ENCODE data around the gene PRPF31.

DNA sequence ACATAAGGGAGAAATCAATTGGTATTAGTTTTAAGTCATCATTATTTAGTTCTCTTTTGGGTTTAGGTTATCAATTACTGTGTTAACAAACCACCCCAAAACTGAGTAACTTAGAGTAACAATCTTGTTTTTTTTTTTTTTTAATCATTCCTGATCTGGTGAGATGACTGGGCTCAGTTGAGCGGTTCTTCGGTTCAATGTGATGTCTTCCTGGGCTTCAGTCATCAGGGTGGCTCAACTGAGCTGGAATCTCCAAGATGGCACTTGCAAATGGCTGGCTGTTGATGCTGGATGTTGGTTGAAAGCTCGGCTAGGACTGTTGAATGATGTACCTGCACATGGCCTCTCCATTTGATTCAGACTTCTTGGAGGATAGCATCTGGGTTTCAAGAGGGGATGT, 31.1 kb upstream of the PRPF31 start:
- no peak for TF ChIP-seq POLR2AphosphoS5 (IDR thresholded peaks at IDR 0.05; ENCODE audit: low read depth, low read length)
- TF ChIP-seq TAF1 (IDR thresholded peaks at IDR 0.05; ENCODE audit: borderline replicate concordance, insufficient read depth, low read length): no peak
- no peak for TF ChIP-seq SIN3A (IDR thresholded peaks at IDR 0.05; ENCODE audit: borderline replicate concordance, insufficient read depth, low read length)
- TF ChIP-seq, protein P1, sequence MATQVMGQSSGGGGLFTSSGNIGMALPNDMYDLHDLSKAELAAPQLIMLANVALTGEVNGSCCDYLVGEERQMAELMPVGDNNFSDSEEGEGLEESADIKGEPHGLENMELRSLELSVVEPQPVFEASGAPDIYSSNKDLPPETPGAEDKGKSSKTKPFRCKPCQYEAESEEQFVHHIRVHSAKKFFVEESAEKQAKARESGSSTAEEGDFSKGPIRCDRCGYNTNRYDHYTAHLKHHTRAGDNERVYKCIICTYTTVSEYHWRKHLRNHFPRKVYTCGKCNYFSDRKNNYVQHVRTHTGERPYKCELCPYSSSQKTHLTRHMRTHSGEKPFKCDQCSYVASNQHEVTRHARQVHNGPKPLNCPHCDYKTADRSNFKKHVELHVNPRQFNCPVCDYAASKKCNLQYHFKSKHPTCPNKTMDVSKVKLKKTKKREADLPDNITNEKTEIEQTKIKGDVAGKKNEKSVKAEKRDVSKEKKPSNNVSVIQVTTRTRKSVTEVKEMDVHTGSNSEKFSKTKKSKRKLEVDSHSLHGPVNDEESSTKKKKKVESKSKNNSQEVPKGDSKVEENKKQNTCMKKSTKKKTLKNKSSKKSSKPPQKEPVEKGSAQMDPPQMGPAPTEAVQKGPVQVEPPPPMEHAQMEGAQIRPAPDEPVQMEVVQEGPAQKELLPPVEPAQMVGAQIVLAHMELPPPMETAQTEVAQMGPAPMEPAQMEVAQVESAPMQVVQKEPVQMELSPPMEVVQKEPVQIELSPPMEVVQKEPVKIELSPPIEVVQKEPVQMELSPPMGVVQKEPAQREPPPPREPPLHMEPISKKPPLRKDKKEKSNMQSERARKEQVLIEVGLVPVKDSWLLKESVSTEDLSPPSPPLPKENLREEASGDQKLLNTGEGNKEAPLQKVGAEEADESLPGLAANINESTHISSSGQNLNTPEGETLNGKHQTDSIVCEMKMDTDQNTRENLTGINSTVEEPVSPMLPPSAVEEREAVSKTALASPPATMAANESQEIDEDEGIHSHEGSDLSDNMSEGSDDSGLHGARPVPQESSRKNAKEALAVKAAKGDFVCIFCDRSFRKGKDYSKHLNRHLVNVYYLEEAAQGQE (IDR thresholded peaks at IDR 0.05; ENCODE audit: insufficient read depth in 1 of 2, low read depth in 2 of 2, low read length in 2 of 2): no peak

Measured in PFSK-1 (cell line).